Measurements from ENCODE around the gene RHEB. TPM values are rescaled to one million over a fixed set of nuclear protein-coding genes. Genes with fewer than 3 reads are reported as not detected.

The RHEB gene
- total RNA-seq, 1 donor, result 77.8 TPM

DNA sequence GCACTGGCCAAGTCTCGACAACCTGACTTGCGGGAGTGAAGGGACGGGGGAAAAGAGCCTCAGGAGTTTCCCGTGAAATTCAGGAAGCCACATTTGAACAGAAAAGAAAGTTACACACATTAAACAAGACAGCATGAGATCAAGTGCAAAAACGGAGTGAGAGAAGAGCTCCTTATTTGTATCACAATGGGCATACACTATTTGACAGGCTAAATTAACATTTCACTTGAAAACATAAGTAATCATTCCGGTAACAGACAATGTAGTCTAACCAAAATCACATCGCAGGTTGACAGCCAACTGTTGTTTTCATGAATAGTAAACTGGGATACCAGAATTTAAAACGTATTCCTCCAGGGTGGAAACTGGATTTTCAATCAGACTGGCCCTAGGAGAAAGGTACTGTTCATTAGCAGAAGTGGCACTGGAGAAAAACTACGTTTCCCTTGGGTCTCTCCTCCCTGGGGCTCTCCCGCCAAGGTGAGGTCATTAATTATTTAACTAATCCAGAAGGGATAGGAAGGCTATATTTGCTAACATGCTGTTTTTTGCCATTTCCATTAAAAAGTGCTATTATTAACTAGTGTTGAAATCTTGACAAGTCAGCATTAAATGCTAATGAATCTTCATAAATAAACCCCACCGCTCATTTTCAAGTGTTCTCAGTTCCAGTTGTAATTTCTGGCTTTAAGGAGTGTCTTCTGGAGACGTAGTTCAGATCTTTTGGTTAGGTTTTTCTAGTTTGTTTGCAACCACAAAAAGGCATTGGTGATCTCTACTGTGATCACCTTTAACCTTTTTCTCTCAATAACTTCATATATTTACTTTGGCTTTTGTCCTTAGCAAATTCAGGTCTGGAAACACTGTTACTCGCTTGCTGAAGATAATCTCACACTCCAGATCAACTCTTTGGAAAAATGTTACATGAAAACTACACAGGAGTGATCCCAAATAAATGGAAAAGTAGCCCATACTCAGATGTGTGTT lies 25.1 kb downstream of the RHEB start:
- Histone ChIP-seq H3K4me1 (ENCODE audit: insufficient read depth, low read length) (peaks cover 33% of the 10 kb centered on the region), H2AFZ (ENCODE audit: low read length) (no peak overlapping the region), H3K4me3 (ENCODE audit: insufficient read depth, low read length) (no peak overlapping the region), H4K20me1 (ENCODE audit: insufficient read depth, low read length) (peaks cover 33% of the 10 kb centered on the region), H3K27me3 (ENCODE audit: insufficient read depth, low read length) (no peaks in the 10 kb centered on the region), H3K27ac (ENCODE audit: low read depth, low read length) (peak overlapping the region; percentile 15), H3K36me3 (ENCODE audit: insufficient read depth, low read length) (peaks cover 11% of the 10 kb centered on the region), H3K9me3 (ENCODE audit: low read depth, low read length) (no peaks in the 10 kb centered on the region), H3K79me2 (ENCODE audit: insufficient read depth, low read length) (peaks cover 100% of the 10 kb centered on the region), H3K4me2 (ENCODE audit: insufficient read depth, low read length) (peak overlapping the region; percentile 1)
- DNase-seq (ENCODE audit: insufficient read length, low spot score, missing footprints), result no peak
- TF ChIP-seq, protein P1, sequence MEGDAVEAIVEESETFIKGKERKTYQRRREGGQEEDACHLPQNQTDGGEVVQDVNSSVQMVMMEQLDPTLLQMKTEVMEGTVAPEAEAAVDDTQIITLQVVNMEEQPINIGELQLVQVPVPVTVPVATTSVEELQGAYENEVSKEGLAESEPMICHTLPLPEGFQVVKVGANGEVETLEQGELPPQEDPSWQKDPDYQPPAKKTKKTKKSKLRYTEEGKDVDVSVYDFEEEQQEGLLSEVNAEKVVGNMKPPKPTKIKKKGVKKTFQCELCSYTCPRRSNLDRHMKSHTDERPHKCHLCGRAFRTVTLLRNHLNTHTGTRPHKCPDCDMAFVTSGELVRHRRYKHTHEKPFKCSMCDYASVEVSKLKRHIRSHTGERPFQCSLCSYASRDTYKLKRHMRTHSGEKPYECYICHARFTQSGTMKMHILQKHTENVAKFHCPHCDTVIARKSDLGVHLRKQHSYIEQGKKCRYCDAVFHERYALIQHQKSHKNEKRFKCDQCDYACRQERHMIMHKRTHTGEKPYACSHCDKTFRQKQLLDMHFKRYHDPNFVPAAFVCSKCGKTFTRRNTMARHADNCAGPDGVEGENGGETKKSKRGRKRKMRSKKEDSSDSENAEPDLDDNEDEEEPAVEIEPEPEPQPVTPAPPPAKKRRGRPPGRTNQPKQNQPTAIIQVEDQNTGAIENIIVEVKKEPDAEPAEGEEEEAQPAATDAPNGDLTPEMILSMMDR (IDR thresholded peaks at IDR 0.05; ENCODE audit: extremely low read depth, low read depth, low read length), result no peak

DNA sequence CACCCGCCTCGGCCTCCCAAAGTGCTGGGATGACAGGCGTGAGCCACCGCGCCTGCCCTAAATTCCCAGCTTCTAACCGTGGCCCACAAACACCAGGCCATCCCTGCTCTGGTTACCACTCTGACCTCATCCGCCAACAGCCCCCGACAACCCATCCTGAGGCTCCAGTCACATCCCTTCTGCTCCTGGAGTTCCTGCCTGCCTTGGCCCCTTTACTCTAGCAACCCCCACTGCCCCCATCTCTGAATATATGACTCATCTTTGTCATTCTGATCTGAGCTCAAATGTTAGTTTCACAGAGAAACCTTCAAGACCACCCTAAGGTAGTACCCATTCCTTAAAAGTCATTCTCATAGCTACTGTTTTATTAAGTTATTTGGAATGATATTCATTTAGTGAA lies 26.6 kb downstream of the RHEB start:
- peaks cover 20% of the 10 kb centered on the region for H4K20me1 ChIP-seq (ENCODE audit: insufficient read depth, low read length)
- no peaks in the 10 kb centered on the region for H3K9me3 ChIP-seq (ENCODE audit: low read depth, low read length)
- peaks cover 100% of the 10 kb centered on the region for H3K79me2 ChIP-seq (ENCODE audit: insufficient read depth, low read length)
- no peak overlapping the region for H3K4me3 ChIP-seq (ENCODE audit: insufficient read depth, low read length)
- no peak overlapping the region for H3K27ac ChIP-seq (ENCODE audit: low read depth, low read length)
- no peaks in the 10 kb centered on the region for H3K27me3 ChIP-seq (ENCODE audit: insufficient read depth, low read length)
- DNase-seq (ENCODE audit: insufficient read length, low spot score, missing footprints), result no peak
- TF ChIP-seq, protein P1 (IDR thresholded peaks at IDR 0.05; ENCODE audit: extremely low read depth, low read depth, low read length), result no peak
- H3K36me3 ChIP-seq (ENCODE audit: insufficient read depth, low read length), result peaks cover 25% of the 10 kb centered on the region
- H3K4me2 ChIP-seq (ENCODE audit: insufficient read depth, low read length), result no peak overlapping the region
- H2AFZ ChIP-seq (ENCODE audit: low read length), result no peak overlapping the region
- peaks cover 33% of the 10 kb centered on the region for H3K4me1 ChIP-seq (ENCODE audit: insufficient read depth, low read length)

DNA sequence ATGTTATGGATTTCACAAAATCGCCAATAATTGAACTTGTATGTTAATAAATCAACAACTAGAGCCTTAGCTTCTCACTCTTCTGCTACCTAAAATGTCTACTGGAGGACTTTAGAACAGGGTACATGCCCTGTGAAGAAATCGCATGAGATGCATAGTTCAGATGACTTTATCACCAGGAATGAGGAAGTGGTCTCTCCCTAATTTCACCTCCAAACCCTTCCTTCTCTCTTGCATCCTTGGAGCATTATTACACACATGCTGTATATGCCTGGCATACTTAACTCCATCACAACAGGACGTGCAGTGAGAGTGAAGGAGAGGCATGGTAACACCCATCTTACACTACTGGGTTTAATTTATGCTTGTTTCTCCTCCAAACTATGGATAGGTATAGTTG lies 27.8 kb downstream of the RHEB start:
- Histone ChIP-seq H4K20me1 (ENCODE audit: insufficient read depth, low read length) (peaks cover 12% of the 10 kb centered on the region), H2AFZ (ENCODE audit: low read length) (no peak overlapping the region), H3K36me3 (ENCODE audit: insufficient read depth, low read length) (peaks cover 34% of the 10 kb centered on the region), H3K27me3 (ENCODE audit: insufficient read depth, low read length) (no peaks in the 10 kb centered on the region), H3K27ac (ENCODE audit: low read depth, low read length) (peak overlapping the region; percentile 55), H3K4me1 (ENCODE audit: insufficient read depth, low read length) (peaks cover 33% of the 10 kb centered on the region), H3K9me3 (ENCODE audit: low read depth, low read length) (no peaks in the 10 kb centered on the region), H3K79me2 (ENCODE audit: insufficient read depth, low read length) (peaks cover 99% of the 10 kb centered on the region), H3K4me2 (ENCODE audit: insufficient read depth, low read length) (peak overlapping the region; percentile 26), H3K4me3 (ENCODE audit: insufficient read depth, low read length) (no peak overlapping the region)
- TF ChIP-seq, protein P1 (IDR thresholded peaks at IDR 0.05; ENCODE audit: extremely low read depth, low read depth, low read length), result no peak
- peak; percentile 72 for DNase-seq (ENCODE audit: insufficient read length, low spot score, missing footprints)

DNA sequence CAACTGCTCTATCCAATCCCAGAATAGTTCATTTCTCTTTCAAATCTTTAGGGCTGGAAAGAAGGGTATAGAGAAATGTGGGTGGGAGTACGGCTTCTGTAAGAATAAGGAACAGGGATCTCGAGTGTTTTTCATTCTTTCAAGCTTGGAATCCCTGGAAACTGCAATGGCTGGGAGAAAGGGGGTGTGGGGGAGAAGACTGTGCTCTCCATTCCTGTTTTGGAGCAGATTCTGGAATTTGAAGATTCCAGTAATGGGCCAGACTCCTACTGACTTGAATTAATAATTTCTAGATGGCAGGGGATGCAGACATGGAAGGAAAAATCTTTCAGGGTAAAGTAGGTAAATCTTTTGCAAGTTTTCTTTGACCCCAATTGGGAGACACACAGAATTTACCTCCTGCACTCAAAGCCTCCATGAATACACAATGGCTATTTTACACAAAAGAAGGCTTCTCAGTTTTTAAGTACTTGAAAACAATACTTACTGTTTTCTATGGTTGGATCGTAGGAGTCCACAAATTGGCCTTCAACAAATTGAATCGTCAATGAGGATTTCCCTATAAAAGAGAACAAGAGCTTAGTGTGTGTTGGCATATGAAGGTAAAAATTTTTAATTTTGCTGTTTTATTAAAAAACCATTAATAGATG lies 29.1 kb downstream of the RHEB start:
- TF ChIP-seq, protein P1 (IDR thresholded peaks at IDR 0.05; ENCODE audit: extremely low read depth, low read depth, low read length), result no peak
- peak overlapping the region; percentile 7 for H3K27ac ChIP-seq (ENCODE audit: low read depth, low read length)

More for the DNA sequence above, 29.1 kb downstream of the RHEB start:
- Histone ChIP-seq H2AFZ (ENCODE audit: low read length) (no peak overlapping the region), H3K4me1 (ENCODE audit: insufficient read depth, low read length) (peaks cover 34% of the 10 kb centered on the region), H3K4me3 (ENCODE audit: insufficient read depth, low read length) (no peak overlapping the region), H3K36me3 (ENCODE audit: insufficient read depth, low read length) (peaks cover 45% of the 10 kb centered on the region), H3K79me2 (ENCODE audit: insufficient read depth, low read length) (peaks cover 99% of the 10 kb centered on the region), H3K9me3 (ENCODE audit: low read depth, low read length) (no peaks in the 10 kb centered on the region), H3K27me3 (ENCODE audit: insufficient read depth, low read length) (no peaks in the 10 kb centered on the region), H4K20me1 (ENCODE audit: insufficient read depth, low read length) (peaks cover 8% of the 10 kb centered on the region), H3K4me2 (ENCODE audit: insufficient read depth, low read length) (no peak overlapping the region)
- DNase-seq (ENCODE audit: insufficient read length, low spot score, missing footprints), result no peak

Measured in osteoblast (primary cell).